ENCODE data around the gene ETS1.

ETS1 gene

GRCh38 chr11:128434411-128434810 is 152.9 kb downstream of the ETS1 start:
- no peak for DNase-seq (ENCODE audit: low read depth in 2 of 2)

- no peak for DNase-seq (ENCODE audit: low read depth in 2 of 2)
Measured at GRCh38 chr11:128432926-128433325, 154.4 kb downstream of the ETS1 start.

GRCh38 chr11:128431931-128432330 is 155.4 kb downstream of the ETS1 start:
- DNase-seq (ENCODE audit: low read depth in 2 of 2): no peak

DNA sequence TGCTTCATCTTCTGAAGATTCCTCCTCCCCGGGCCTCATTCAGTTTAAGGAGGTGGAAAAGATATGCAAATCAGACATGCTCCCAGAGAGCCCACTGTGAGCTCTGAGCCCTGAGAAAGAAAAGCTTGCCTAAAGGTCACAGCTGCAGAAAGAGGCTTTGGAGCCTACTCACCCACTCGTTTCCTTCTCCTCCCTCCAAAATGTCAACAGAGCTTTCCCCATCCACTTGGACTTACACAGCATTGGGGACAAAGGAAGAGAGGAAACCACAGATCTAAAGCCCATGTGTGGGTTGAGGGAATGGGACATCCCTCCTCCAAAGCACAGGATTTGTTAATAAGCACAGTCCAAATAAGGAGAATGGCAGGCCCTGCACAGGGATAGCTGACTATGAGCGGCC is 158.4 kb downstream of the ETS1 start:
- no peak for DNase-seq (ENCODE audit: low read depth in 2 of 2)

GRCh38 chr11:128424851-128425285 is 162.5 kb downstream of the ETS1 start:
- no peak for DNase-seq (ENCODE audit: low read depth in 2 of 2)

DNA sequence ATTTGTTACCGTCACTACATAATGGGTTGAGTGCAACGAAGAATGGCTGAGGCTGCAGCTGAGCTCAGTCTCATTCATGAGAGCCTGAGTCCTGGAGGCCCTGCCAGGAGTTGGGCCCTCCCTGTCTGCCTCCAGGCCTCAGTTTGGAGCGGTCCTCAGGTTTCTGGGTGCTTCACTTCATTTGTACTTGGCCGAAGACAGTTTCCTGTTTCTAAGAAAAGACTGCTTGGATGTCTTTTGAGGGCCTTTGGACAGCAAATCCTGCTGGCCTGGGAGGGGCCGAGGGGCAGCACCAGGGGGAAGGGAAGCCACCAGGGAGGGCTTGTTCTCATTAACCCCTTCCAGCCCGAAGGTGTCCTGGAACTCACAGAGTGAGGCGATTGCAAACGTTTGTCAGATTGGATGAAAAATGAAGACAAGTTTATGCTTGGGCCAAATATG is 163.1 kb downstream of the ETS1 start:
- no peak for DNase-seq (ENCODE audit: low read depth in 2 of 2)

- DNase-seq (ENCODE audit: low read depth in 2 of 2): peak; percentile 90 to 92
Measured at GRCh38 chr11:128422576-128423370, 164.6 kb downstream of the ETS1 start.

DNA sequence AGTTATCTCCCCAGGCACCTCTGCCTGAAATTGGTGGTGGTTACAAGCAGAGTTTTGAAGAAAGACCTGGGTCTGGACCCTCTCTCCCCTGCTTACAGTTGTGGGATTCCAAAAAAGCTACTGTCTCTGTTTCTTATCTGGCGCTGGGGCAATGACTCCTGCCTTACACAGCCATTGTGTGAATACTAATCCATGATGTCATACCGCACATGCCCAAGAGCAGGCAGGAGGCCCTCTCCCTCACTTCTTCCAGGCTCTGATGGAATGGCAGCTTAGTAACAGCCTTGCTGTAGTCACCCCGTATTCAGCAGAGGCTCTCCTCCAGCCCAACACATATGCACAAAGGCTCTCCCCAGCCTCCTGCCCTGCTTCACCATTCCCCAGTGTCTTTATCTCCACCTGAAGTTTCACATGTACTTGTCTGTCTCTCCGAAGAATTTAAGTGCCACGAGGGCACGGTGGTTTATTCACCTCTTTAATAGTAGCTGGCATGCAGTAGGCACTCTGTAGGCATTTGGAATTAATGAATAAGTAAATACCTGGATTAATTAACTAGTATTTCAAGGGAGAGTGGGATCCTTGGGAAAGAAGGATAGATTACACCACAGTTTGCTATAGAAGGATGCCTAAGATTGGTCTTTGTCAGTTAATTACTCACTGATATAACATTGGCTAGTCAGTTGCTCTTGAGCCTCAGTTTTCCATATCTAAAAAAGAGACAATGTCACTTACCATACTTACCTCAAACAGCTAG is 165.6 kb downstream of the ETS1 start:
- peak in 1 of 2 donors; percentile 11 for DNase-seq (ENCODE audit: low read depth in 2 of 2)

DNA sequence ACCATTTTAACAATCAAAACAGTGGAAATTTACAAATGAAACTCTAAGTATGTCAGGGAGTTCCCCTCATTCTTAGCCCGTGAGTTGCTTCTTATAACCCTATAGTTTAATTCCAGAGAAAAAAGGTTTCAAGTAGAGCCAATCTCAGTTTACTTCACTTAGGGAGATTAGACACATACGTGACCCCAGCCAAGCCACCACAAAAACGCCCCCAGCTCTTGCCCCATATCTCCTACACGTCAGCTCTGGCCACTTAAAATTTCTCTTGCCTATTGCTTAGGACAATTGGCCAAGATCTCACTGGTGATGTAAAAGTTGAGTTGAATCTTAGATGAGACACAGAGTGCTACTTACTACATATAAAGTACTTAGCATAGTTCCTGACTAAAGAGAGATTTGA is 166.4 kb downstream of the ETS1 start:
- DNase-seq (ENCODE audit: low read depth in 2 of 2): no peak

- no peak for DNase-seq (ENCODE audit: low read depth in 2 of 2)
Measured at GRCh38 chr11:128420265-128420664, 167.1 kb downstream of the ETS1 start.

GRCh38 chr11:128419012-128419767 is 168.2 kb downstream of the ETS1 start:
- DNase-seq (ENCODE audit: low read depth in 2 of 2): no peak

DNA sequence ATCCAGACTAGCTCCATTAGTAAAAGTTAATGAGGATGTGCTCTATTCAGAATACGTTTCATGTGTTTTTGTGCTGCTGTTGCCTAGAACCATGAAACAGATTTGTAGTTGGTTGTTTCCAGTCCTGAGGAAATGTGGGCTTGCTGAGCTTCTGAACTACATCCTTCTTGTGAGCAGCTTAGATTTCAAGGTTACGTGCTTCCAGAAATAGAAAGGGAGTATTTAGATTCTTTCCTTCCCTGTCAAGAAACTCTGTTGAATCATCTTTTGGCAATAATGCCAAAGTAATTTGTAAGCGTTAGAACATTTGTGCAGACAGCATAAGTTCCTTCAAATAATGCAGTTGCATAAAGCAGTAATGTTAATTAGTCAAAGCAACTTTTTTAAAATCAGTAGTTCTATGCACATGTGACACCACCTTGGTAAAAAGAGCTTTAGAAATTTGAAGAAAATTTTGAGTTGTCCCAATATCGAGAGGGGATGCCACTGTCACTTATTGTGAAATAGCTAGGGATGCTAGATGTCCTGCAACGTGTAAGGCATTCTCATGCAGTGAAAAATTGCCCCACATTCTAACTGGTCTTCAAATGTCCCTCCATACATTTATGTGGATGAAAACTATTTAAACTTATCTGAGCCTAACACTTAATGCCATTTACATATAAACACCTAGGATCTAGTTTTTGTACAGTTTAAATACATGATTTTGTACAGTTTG is 169.6 kb downstream of the ETS1 start:
- DNase-seq (ENCODE audit: low read depth in 2 of 2): no peak

GRCh38 chr11:128416976-128417375 is 170.4 kb downstream of the ETS1 start:
- DNase-seq (ENCODE audit: low read depth in 2 of 2): no peak

DNA sequence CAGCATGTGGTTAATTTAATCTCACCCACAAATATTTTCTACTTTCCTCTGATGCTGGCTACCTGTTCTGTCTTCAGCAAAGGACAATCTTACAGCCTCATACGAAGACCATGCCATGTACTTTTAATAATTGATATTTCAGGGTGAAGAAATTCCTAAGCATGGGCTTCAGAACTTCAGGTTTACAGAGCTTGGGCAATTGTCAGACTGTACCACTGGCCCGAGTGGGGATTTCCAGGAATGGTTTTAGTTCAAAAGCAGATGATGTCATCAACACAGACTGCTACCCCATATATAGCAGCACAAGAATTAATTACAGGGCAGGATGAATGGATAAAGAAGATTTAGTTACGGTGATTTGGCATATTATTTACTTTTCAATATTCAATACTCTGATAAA is 171.8 kb downstream of the ETS1 start:
- no peak for DNase-seq (ENCODE audit: low read depth in 2 of 2)

DNA sequence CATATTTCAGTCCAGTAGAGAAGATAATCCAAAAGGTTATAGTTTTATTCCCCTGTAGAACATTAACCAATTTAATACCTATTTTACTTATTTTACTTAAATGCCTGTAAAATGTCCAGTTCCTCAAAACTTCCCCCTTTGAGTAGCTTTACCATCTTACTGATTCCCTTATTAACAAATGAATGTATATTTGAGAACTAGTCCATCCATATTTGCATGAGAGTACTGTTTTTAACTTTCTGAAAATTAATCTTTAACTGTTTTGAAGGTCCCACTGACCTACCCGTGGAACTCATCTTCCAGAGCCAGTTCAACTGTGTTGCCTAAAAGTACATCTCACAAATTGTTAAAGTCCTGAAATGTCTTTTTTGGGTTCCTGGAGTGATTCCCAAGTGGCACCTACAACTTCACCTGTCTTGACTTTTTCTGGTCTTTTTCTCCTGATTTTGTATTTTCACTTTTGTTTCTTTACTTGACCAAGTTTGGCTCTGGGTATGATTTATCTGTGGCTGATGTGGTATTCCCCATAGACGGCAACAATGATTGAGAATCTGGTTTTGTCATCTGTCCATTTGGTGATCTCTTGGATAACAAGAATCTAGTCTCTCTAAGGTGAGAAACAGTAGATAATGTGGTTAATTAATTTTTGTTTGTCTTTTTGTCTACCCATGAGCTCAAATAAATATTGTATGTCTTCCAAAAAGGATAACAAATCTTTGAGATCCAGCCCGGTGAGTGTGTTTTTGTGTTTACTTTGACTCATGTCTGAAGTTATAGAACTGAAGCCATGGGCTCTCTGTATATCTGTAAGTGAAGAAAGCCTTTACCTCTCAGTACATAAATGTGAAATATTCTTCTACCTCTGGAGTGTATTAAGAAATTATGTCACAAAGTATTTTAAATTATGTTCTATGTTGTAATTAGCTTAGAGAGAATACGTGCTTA is 174.2 kb downstream of the ETS1 start:
- no peak for DNase-seq (ENCODE audit: low read depth in 2 of 2)

GRCh38 chr11:128411812-128412211 is 175.5 kb downstream of the ETS1 start:
- DNase-seq (ENCODE audit: low read depth in 2 of 2): no peak

- no peak for DNase-seq (ENCODE audit: low read depth in 2 of 2)
Measured at GRCh38 chr11:128411150-128411549, 176.2 kb downstream of the ETS1 start.

GRCh38 chr11:128409476-128409875 is 177.9 kb downstream of the ETS1 start:
- DNase-seq (ENCODE audit: low read depth in 2 of 2): no peak
